Keratinocyte (primary cell): Measurements from ENCODE around the gene MDM4. TPM values are rescaled to one million over a fixed set of nuclear protein-coding genes. Genes with fewer than 3 reads are reported as not detected.

Experiments used
- DNase-seq: peaks from one replicate; pipeline ENCODE4 v3.0.0-alpha.2; 2011; ENCODE audit warnings: low read depth, missing footprints, low spot score
- FAIRE-seq: peaks from 2 replicates; lab custom pipeline; 2011; peaks lifted over from hg19 to GRCh38; lab: Jason Lieb, UNC
- H2AFZ ChIP-seq: 2 replicates; pipeline ENCODE4 v1.6.0; 2012; ENCODE audit warnings: low read length, control low read depth, inconsistent platforms; ENCODE audit not compliant: control insufficient read depth
- H3K27ac ChIP-seq: 2 replicates; pipeline ENCODE4 v1.5.1; 2011; ENCODE audit warnings: low read length; ENCODE audit not compliant: control insufficient read depth, insufficient read depth
- H3K27me3 ChIP-seq: 3 replicates; pipeline ENCODE4 v1.6.0; 2011; ENCODE audit warnings: low read length; ENCODE audit not compliant: control insufficient read depth, insufficient read depth; ENCODE audit errors: extremely low read depth
- H3K36me3 ChIP-seq, 2 experiments: 2 replicates in 1 of 2; 3 replicates in 1 of 2; pipeline ENCODE4 v1.5.1; 2011; ENCODE audit warnings: low read length in 2 of 2, mild to moderate bottlenecking in 1 of 2; ENCODE audit not compliant: control insufficient read depth in 2 of 2, insufficient read depth in 2 of 2; ENCODE audit errors: extremely low read depth in 1 of 2
- H3K4me1 ChIP-seq: 3 replicates; pipeline ENCODE4 v1.5.1; 2011; ENCODE audit warnings: low read length; ENCODE audit not compliant: control insufficient read depth, insufficient read depth; ENCODE audit errors: extremely low read depth
- H3K4me2 ChIP-seq: 3 replicates; pipeline ENCODE4 v1.6.0; 2011; ENCODE audit warnings: low read depth, low read length; ENCODE audit not compliant: control insufficient read depth, insufficient read depth; ENCODE audit errors: extremely low read depth
- H3K4me3 ChIP-seq, 3 experiments: fragments of 200-600 bp in 1 of 3; sonication (generic) in 1 of 3; 2 replicates in 2 of 3; 3 replicates in 1 of 3; pipeline ENCODE4 v1.5.1; 2011 to 2016; ENCODE audit warnings: low read length in 3 of 3, mild to moderate bottlenecking in 3 of 3, control low read depth in 2 of 3, inconsistent platforms in 1 of 3, low read depth in 1 of 3, mixed read lengths in 1 of 3, mixed run types in 1 of 3, moderate library complexity in 1 of 3; ENCODE audit not compliant: control insufficient read depth in 2 of 3, insufficient read depth in 2 of 3; ENCODE audit errors: extremely low read depth in 1 of 3
- H3K79me2 ChIP-seq: 2 replicates; pipeline ENCODE4 v1.6.0; 2012; ENCODE audit warnings: low read length; ENCODE audit not compliant: control insufficient read depth, insufficient read depth
- H3K9ac ChIP-seq: 3 replicates; pipeline ENCODE4 v1.6.0; 2011; ENCODE audit warnings: low read length; ENCODE audit not compliant: control insufficient read depth, insufficient read depth; ENCODE audit errors: extremely low read depth
- H3K9me1 ChIP-seq: 3 replicates; pipeline ENCODE4 v1.6.0; 2011; ENCODE audit warnings: low read length; ENCODE audit not compliant: control insufficient read depth, insufficient read depth; ENCODE audit errors: extremely low read depth
- H3K9me3 ChIP-seq: 2 replicates; pipeline ENCODE4 v1.5.1; 2012; ENCODE audit warnings: low read depth, low read length; ENCODE audit not compliant: control insufficient read depth
- H4K20me1 ChIP-seq: 3 replicates; pipeline ENCODE4 v1.6.0; 2011; ENCODE audit warnings: low read length; ENCODE audit not compliant: control insufficient read depth, insufficient read depth; ENCODE audit errors: extremely low read depth
- EZH2 ChIP-seq: IDR thresholded peaks from one replicate; pipeline ENCODE4 v1.6.1; 2012; ENCODE audit warnings: inconsistent platforms, mild to moderate bottlenecking, low read length, moderate library complexity
- dilution Hi-C: fragments of 300-500 bp; cut with MboI; formaldehyde crosslinking; loops from one replicate; pipeline ENCODE4 v1.7.0; 2020; ENCODE audit warnings: low sequenced_read_pairs; ENCODE audit not compliant: extremely low pct_ligation_motif_present
- polyA plus RNA-seq, 5 experiments: library from polyadenylated mRNA; depleted of rRNA in 3 of 5; stranded (reverse) in 3 of 5; stranded (forward) in 1 of 5; unstranded in 1 of 5; fragments of >200 nt; gene quantifications; 1 replicate in 1 of 5; 2 replicates in 3 of 5; 3 replicates in 1 of 5; pipeline versions ENCODE4 v1.2.1 to v1.2.3, GENCODE V29; 2011 to 2012; ENCODE audit warnings: missing spikeins in 2 of 5, low read depth in 1 of 5, low replicate concordance in 1 of 5
- TF ChIP-seq, protein P1 (sequence below), 3 experiments: IDR thresholded peaks in 1 of 3; conservative IDR thresholded peaks in 1 of 3; optimal IDR thresholded peaks in 1 of 3; 2 replicates in 2 of 3; 3 replicates in 1 of 3; pipeline versions ENCODE3 to v1.5.1; 2011; ENCODE audit warnings: low read length in 3 of 3, mild to moderate bottlenecking in 3 of 3, moderate library complexity in 2 of 3, control low read depth in 1 of 3, inconsistent platforms in 1 of 3; ENCODE audit not compliant: insufficient read depth in 2 of 3; ENCODE audit errors: extremely low read depth in 1 of 3

Gene MDM4
- polyA plus RNA-seq, 1 donor (not counting 4 experiments of a cell fraction or from before 2014, with no cell fraction given) = 17.8 TPM

- H4K20me1 ChIP-seq = no peaks in the 10 kb centered on the region
- H3K79me2 ChIP-seq = no peaks in the 10 kb centered on the region
- TF ChIP-seq, protein P1, sequence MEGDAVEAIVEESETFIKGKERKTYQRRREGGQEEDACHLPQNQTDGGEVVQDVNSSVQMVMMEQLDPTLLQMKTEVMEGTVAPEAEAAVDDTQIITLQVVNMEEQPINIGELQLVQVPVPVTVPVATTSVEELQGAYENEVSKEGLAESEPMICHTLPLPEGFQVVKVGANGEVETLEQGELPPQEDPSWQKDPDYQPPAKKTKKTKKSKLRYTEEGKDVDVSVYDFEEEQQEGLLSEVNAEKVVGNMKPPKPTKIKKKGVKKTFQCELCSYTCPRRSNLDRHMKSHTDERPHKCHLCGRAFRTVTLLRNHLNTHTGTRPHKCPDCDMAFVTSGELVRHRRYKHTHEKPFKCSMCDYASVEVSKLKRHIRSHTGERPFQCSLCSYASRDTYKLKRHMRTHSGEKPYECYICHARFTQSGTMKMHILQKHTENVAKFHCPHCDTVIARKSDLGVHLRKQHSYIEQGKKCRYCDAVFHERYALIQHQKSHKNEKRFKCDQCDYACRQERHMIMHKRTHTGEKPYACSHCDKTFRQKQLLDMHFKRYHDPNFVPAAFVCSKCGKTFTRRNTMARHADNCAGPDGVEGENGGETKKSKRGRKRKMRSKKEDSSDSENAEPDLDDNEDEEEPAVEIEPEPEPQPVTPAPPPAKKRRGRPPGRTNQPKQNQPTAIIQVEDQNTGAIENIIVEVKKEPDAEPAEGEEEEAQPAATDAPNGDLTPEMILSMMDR (optimal IDR thresholded peaks at IDR 0.05 in 1 of 3, IDR thresholded peaks at IDR 0.05 in 1 of 3, conservative IDR thresholded peaks at IDR 0.05 in 1 of 3; ENCODE audit: extremely low read depth in 1 of 3, insufficient read depth in 2 of 3, low read length in 3 of 3) = no peak
- no peak overlapping the region for H2AFZ ChIP-seq
- no peaks in the 10 kb centered on the region for H3K9me1 ChIP-seq
- no peaks in the 10 kb centered on the region for H3K4me1 ChIP-seq
- dilution Hi-C loops = no loop called here
- DNase-seq (no peak), FAIRE-seq (no peak)
- H3K9ac ChIP-seq = no peak overlapping the region
- no peaks in the 10 kb centered on the region for H3K27me3 ChIP-seq
- peaks cover 0 to 4% of the 10 kb centered on the region in 2 experiments for H3K36me3 ChIP-seq
- no peak overlapping the region for H3K4me2 ChIP-seq
- no peak overlapping the region for H3K4me3 ChIP-seq
- no peak overlapping the region for H3K27ac ChIP-seq
- no peaks in the 10 kb centered on the region for H3K9me3 ChIP-seq
Observed at GRCh38 chr1:204469304-204469703, 46.9 kb upstream of the MDM4 start.

DNA sequence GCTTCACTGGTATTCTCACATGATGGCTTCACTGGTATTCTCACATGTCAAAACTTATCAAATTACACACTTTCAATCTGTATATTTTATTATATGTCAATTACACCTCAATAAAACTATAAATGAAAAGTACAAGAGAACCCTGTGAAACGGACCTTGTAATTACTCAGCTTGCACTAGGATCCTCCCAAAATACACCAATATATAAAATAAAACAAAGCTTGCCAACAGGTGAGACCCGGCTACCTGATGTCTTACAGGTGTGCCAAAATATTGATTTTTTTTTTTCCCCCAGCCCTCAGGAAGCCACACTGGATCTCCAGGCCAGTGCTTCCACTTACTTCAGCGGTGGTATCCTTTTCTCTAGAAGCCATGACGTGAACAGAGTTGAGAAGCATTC lies 44.5 kb upstream of the MDM4 start:
- Histone ChIP-seq H4K20me1 (no peaks in the 10 kb centered on the region), H3K9ac (no peak overlapping the region), H3K27me3 (no peaks in the 10 kb centered on the region), H3K36me3 (peaks cover 0 to 3% of the 10 kb centered on the region in 2 experiments), H3K27ac (no peak overlapping the region), H3K4me3 (no peak overlapping the region), H3K4me2 (no peak overlapping the region), H3K9me1 (no peaks in the 10 kb centered on the region), H3K4me1 (no peaks in the 10 kb centered on the region), H3K9me3 (no peaks in the 10 kb centered on the region), H2AFZ (no peak overlapping the region), H3K79me2 (no peaks in the 10 kb centered on the region)
- no peak for FAIRE-seq
- TF ChIP-seq EZH2 = no peak
- TF ChIP-seq, protein P1 (optimal IDR thresholded peaks at IDR 0.05 in 1 of 3, IDR thresholded peaks at IDR 0.05 in 1 of 3, conservative IDR thresholded peaks at IDR 0.05 in 1 of 3; ENCODE audit: extremely low read depth in 1 of 3, insufficient read depth in 2 of 3, low read length in 3 of 3) = no peak
- dilution Hi-C loops = no loop called here
- no peak for DNase-seq
